CD14-positive monocyte (primary cell): Measurements from ENCODE around the gene LRRC74A. TPM values are rescaled to one million over a fixed set of nuclear protein-coding genes. Genes with fewer than 3 reads are reported as not detected.

ENCODE experiments used
- DNase-seq, 3 donors: peaks; one replicate each; pipeline ENCODE4 v3.0.0-alpha.2; 2011 to 2022
- H2AFZ ChIP-seq: 2 replicates; pipeline ENCODE4 v1.6.0; 2012; ENCODE audit warnings: mild to moderate bottlenecking, low read depth, low read length, inconsistent platforms; ENCODE audit not compliant: insufficient read depth, poor library complexity, severe bottlenecking
- H3K27ac ChIP-seq, 2 donors: 1 replicate in 1 of 2; 2 replicates in 1 of 2; pipeline ENCODE4 v1.5.1; 2012 to 2013; ENCODE audit warnings: low read length in 2 of 2, control low read depth in 1 of 2, inconsistent platforms in 1 of 2, low read depth in 1 of 2, mild to moderate bottlenecking in 1 of 2
- H3K27me3 ChIP-seq, 2 donors: one replicate each; pipeline versions ENCODE4 v1.6.0 to v1.6.1; 2011 to 2013; ENCODE audit warnings: low read length in 2 of 2; ENCODE audit not compliant: control insufficient read depth in 2 of 2, insufficient read depth in 2 of 2
- H3K36me3 ChIP-seq, 2 donors: replicated peaks in 1 of 2; 1 replicate in 1 of 2; 2 replicates in 1 of 2; pipeline versions ENCODE4 v1.5.1 to v1.6.1; 2012 to 2013; ENCODE audit warnings: low read length in 2 of 2, control low read depth in 1 of 2, inconsistent platforms in 1 of 2, mild to moderate bottlenecking in 1 of 2; ENCODE audit not compliant: insufficient read depth in 2 of 2, control insufficient read depth in 1 of 2
- H3K4me1 ChIP-seq, 2 donors: 1 replicate in 1 of 2; 2 replicates in 1 of 2; pipeline versions ENCODE4 v1.5.1 to v1.6.1; 2012 to 2013; ENCODE audit warnings: low read length in 2 of 2, control low read depth in 1 of 2, inconsistent platforms in 1 of 2, mild to moderate bottlenecking in 1 of 2, moderate library complexity in 1 of 2; ENCODE audit not compliant: insufficient read depth in 2 of 2, control insufficient read depth in 1 of 2
- H3K4me2 ChIP-seq: replicated peaks from 2 replicates; pipeline ENCODE3; 2012; ENCODE audit warnings: low read length, moderate library complexity, mild to moderate bottlenecking; ENCODE audit not compliant: poor library complexity, severe bottlenecking; ENCODE audit errors: extremely low read depth
- H3K4me3 ChIP-seq, 3 experiments: fragments of 200-600 bp in 1 of 3; sonication (generic) in 1 of 3; replicated peaks in 1 of 3; 1 replicate in 2 of 3; 2 replicates in 1 of 3; pipeline ENCODE4 v1.5.1; 2011 to 2013; ENCODE audit warnings: low read length in 3 of 3, mild to moderate bottlenecking in 3 of 3, control low read depth in 2 of 3, low read depth in 2 of 3, inconsistent platforms in 1 of 3, moderate library complexity in 1 of 3
- H3K79me2 ChIP-seq: 2 replicates; pipeline ENCODE4 v1.6.0; 2012; ENCODE audit warnings: mild to moderate bottlenecking, control low read depth, inconsistent platforms, low read length, moderate library complexity; ENCODE audit not compliant: insufficient read depth
- H3K9ac ChIP-seq: 2 replicates; pipeline ENCODE4 v1.6.0; 2017; ENCODE audit warnings: low read length, mild to moderate bottlenecking; ENCODE audit not compliant: insufficient read depth, poor library complexity, severe bottlenecking
- H3K9me3 ChIP-seq, 2 donors: replicated peaks in 1 of 2; 1 replicate in 1 of 2; 2 replicates in 1 of 2; pipeline versions ENCODE4 v1.5.1 to v1.6.1; 2012 to 2013; ENCODE audit warnings: low read length in 2 of 2, control low read depth in 1 of 2; ENCODE audit not compliant: control insufficient read depth in 1 of 2, insufficient read depth in 1 of 2
- H4K20me1 ChIP-seq: 2 replicates; pipeline ENCODE4 v1.6.0; 2012; ENCODE audit warnings: mild to moderate bottlenecking, low read length, control low read depth, moderate library complexity; ENCODE audit not compliant: insufficient read depth
- H3K27ac Mint-ChIP-seq, 7 donors: one replicate each; pipeline ENCODE4 v1.8.0; 2020; ENCODE audit warnings: mild to moderate bottlenecking in 7 of 7, mixed read lengths in 7 of 7, moderate library complexity in 6 of 7, inconsistent platforms in 2 of 7
- H3K27me3 Mint-ChIP-seq, 3 donors: one replicate each; pipeline ENCODE4 v1.8.0; 2021 to 2022; ENCODE audit warnings: low read depth in 3 of 3, mild to moderate bottlenecking in 3 of 3, mixed read lengths in 3 of 3, moderate library complexity in 3 of 3, inconsistent platforms in 1 of 3
- H3K36me3 Mint-ChIP-seq, 2 donors: one replicate each; pipeline ENCODE4 v1.8.0; 2020; ENCODE audit warnings: mixed read lengths in 2 of 2, inconsistent platforms in 1 of 2, mild to moderate bottlenecking in 1 of 2
- H3K4me1 Mint-ChIP-seq: one replicate; pipeline ENCODE4 v1.8.0; 2020; ENCODE audit warnings: mild to moderate bottlenecking, mixed read lengths
- H3K4me3 Mint-ChIP-seq, 2 donors: one replicate each; pipeline ENCODE4 v1.8.0; 2020; ENCODE audit warnings: mild to moderate bottlenecking in 2 of 2, mixed read lengths in 2 of 2, moderate library complexity in 1 of 2
- H3K9me3 Mint-ChIP-seq, 7 donors: one replicate each; pipeline ENCODE4 v1.8.0; 2020 to 2022; ENCODE audit warnings: mixed read lengths in 7 of 7, mild to moderate bottlenecking in 6 of 7, moderate library complexity in 6 of 7, inconsistent platforms in 2 of 7
- WGBS: methylation state at CpG from one replicate; pipeline ENCODE4 v1.1.5; 2013; ENCODE audit warnings: missing lambda C conversion rate; ENCODE audit not compliant: insufficient coverage; 5-methylcytosine and 5-hydroxymethylcytosine counted together
- intact Hi-C, 2 donors: fragments of 100-400 bp; cut with micrococcal nuclease; formaldehyde crosslinking; loops; one replicate each; pipeline versions ENCODE4 v1.15.0 to v1.15.1; 2023
- polyA plus RNA-seq, 3 donors: library from polyadenylated mRNA; depleted of rRNA in 1 of 3; unstranded in 2 of 3; stranded (reverse) in 1 of 3; fragments of 300-500 nt in 2 of 3; fragments of >200 nt in 1 of 3; fragmentation: Illumina TruSeq in 2 of 3; gene quantifications; 1 replicate in 2 of 3; 2 replicates in 1 of 3; pipeline ENCODE4 v1.2.3, GENCODE V29; 2012 to 2021
- TF ChIP-seq, protein P1 (sequence below): fragments of 200-600 bp; IDR thresholded peaks from one replicate; pipeline ENCODE4 v1.8.0; 2022; ENCODE audit warnings: antibody characterized with exemption, mild to moderate bottlenecking

Gene LRRC74A
- polyA plus RNA-seq, 3 donors: 0.24 TPM; not detected in 2

DNA sequence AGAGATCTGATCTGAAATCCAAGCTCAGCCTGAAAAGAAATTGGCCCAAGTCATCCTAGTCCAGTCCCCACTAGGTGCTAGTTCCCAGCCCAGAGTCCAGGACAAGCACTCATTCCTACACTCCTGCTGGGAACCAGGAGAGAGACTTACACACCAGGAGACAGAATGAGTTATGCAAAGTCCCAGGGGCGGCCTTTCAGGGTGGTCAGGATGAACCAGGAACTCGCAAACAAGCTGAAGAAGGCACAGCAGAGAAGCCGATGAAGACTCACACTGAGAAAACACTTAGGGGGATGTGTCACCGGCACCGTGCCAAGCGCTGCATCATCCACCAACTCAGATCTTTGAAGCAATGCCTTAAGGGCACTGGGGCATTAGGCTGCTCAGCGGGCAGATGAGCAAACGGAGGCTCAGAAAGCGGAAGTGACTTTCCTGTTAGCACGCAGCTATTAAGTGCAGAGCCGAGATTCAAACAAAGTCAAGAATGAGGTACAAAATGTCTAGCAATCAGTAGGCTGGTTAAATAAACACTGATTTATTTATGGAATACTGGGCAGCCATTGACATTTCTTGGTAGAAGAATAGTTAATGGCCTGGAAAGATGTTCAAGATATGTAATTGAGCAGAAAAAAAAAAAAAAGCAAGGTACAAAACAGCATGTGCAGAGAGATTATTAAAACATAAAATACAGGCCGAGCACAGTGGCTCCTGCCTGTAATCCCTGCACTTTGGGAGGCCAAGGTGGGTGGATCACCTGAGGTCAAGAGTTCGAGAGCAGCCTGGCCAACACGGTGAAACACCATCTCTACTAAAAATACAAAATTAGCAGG, 78.7 kb downstream of the LRRC74A start:
- peaks cover 14 to 16% (median 15%) of the 10 kb centered on the region in 3 donors for H3K27me3 Mint-ChIP-seq
- DNase-seq: peak; percentile 97 to 99 (median 99)
- 13% methylated on average over 6 of the region's 14 CpGs for WGBS
- Histone ChIP-seq H3K9ac (peak overlapping the region; percentile 41), H3K27me3 (no peaks in the 10 kb centered on the region), H3K27ac (peak overlapping the region; percentile 42 to 79), H3K4me2 (no peak overlapping the region), H3K36me3 (no peaks in the 10 kb centered on the region), H3K4me1 (peaks cover 26 to 29% of the 10 kb centered on the region in 2 donors), H2AFZ (no peak overlapping the region), H3K79me2 (no peaks in the 10 kb centered on the region), H3K9me3 (no peaks in the 10 kb centered on the region), H4K20me1 (no peaks in the 10 kb centered on the region), H3K4me3 (no peak overlapping the region)
- peaks cover 31% of the 10 kb centered on the region for H3K4me1 Mint-ChIP-seq
- peaks cover 0 to 7% (median 5%) of the 10 kb centered on the region in 7 donors for H3K9me3 Mint-ChIP-seq
- H3K36me3 Mint-ChIP-seq: peaks cover 3 to 4% of the 10 kb centered on the region in 2 donors
- peak overlapping the region; percentile 20 to 51 for H3K4me3 Mint-ChIP-seq
- TF ChIP-seq, protein P1, sequence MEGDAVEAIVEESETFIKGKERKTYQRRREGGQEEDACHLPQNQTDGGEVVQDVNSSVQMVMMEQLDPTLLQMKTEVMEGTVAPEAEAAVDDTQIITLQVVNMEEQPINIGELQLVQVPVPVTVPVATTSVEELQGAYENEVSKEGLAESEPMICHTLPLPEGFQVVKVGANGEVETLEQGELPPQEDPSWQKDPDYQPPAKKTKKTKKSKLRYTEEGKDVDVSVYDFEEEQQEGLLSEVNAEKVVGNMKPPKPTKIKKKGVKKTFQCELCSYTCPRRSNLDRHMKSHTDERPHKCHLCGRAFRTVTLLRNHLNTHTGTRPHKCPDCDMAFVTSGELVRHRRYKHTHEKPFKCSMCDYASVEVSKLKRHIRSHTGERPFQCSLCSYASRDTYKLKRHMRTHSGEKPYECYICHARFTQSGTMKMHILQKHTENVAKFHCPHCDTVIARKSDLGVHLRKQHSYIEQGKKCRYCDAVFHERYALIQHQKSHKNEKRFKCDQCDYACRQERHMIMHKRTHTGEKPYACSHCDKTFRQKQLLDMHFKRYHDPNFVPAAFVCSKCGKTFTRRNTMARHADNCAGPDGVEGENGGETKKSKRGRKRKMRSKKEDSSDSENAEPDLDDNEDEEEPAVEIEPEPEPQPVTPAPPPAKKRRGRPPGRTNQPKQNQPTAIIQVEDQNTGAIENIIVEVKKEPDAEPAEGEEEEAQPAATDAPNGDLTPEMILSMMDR: no peak
- intact Hi-C loops: no loop called here
- peak overlapping the region; percentile 81 to 95 (median 90) for H3K27ac Mint-ChIP-seq

DNA sequence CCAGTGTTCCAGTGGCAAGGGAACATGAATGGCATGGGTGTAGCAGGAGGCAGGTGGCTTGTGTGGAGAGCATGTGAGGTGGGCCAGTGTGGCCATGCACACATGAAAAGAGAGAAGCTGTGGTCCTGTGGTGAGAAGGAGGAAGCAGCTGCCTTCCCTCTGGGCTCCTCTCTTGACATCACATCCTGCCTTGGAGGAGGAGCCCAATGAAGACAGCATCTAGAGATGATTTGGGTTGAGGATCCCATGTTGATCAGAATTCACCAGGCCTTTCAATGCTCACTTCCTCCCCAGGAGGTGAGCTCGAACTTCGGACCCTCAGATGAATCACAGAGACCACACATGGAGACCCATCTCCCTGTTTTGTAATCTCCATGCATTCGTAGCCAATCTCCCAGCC, 82.6 kb downstream of the LRRC74A start:
- Mint-ChIP-seq H3K36me3 (peaks cover 3 to 4% of the 10 kb centered on the region in 2 donors), H3K4me1 (peaks cover 39% of the 10 kb centered on the region), H3K27me3 (peaks cover 4 to 10% (median 9%) of the 10 kb centered on the region in 3 donors), H3K9me3 (peaks cover 0 to 7% (median 3%) of the 10 kb centered on the region in 7 donors), H3K4me3 (peak overlapping the region in 1 of 2 donors; percentile 75), H3K27ac (peak overlapping the region; percentile 79 to 97 (median 95))
- no peaks in the 10 kb centered on the region for H3K27me3 ChIP-seq
- no peaks in the 10 kb centered on the region for H3K9me3 ChIP-seq
- no peaks in the 10 kb centered on the region for H4K20me1 ChIP-seq
- TF ChIP-seq, protein P1: no peak
- H3K4me1 ChIP-seq: peaks cover 34 to 39% of the 10 kb centered on the region in 2 donors
- no peak overlapping the region for H3K4me2 ChIP-seq
- H3K9ac ChIP-seq: no peak overlapping the region
- no peaks in the 10 kb centered on the region for H3K79me2 ChIP-seq
- intact Hi-C loops: no loop called here
- peak; percentile 86 to 91 (median 90) for DNase-seq
- no peaks in the 10 kb centered on the region for H3K36me3 ChIP-seq
- 0% methylated on average over 3 of the region's 3 CpGs for WGBS
- no peak overlapping the region for H3K4me3 ChIP-seq
- peak overlapping the region; percentile 25 for H2AFZ ChIP-seq
- peak overlapping the region; percentile 35 to 83 for H3K27ac ChIP-seq
